Activated CD4-positive, alpha-beta T cell treated with anti-CD3 and anti-CD28 coated beads, Interleukin-2, amount 10 ng/mL, durations not matched to agents 24 days and 14 days (primary cell): ENCODE measurements around the gene SLC6A3. TPM values are rescaled to one million over a fixed set of nuclear protein-coding genes. Genes with fewer than 3 reads are reported as not detected.

Experiments
- DNase-seq: peaks from one replicate; pipeline ENCODE4 v3.0.0; 2022
- H3K27ac Mint-ChIP-seq: one replicate; pipeline ENCODE4 v1.8.0; 2022; ENCODE audit warnings: mild to moderate bottlenecking, mixed read lengths
- H3K27me3 Mint-ChIP-seq: one replicate; pipeline ENCODE4 v1.8.0; 2022; ENCODE audit warnings: mixed read lengths
- H3K36me3 Mint-ChIP-seq: one replicate; pipeline ENCODE4 v1.8.0; 2022; ENCODE audit warnings: low read depth, mild to moderate bottlenecking, mixed read lengths
- H3K4me1 Mint-ChIP-seq: one replicate; pipeline ENCODE4 v1.8.0; 2021; ENCODE audit warnings: mixed read lengths
- H3K4me3 Mint-ChIP-seq: one replicate; pipeline ENCODE4 v1.8.0; 2022; ENCODE audit warnings: mild to moderate bottlenecking, moderate library complexity, mixed read lengths
- H3K9me3 Mint-ChIP-seq: one replicate; pipeline ENCODE4 v1.8.0; 2021; ENCODE audit warnings: mixed read lengths
- intact Hi-C: fragments of 100-400 bp; cut with micrococcal nuclease; formaldehyde crosslinking; loops from one replicate; pipeline ENCODE4 v1.15.1; 2023
- total RNA-seq: library from RNA; stranded (reverse); gene quantifications from 2 replicates; pipeline ENCODE4 v1.2.3, GENCODE V29; 2022

SLC6A3 gene
- total RNA-seq, 1 donor from 2014 or later: not detected

GRCh38 chr5:1386274-1386717 is 58.9 kb downstream of the SLC6A3 start:
- Mint-ChIP-seq H3K4me1 (peaks cover 14% of the 10 kb centered on the region), H3K9me3 (peaks cover 5% of the 10 kb centered on the region), H3K4me3 (peak overlapping the region; percentile 97), H3K36me3 (no peaks in the 10 kb centered on the region), H3K27ac (peak overlapping the region; percentile 97), H3K27me3 (peaks cover 21% of the 10 kb centered on the region)
- peak; percentile 92 for DNase-seq
- intact Hi-C loops: loop anchor here (2.0 to 5.0 kb wide), 2 partner anchors 136 to 151 kb away; partner anchors contain the start of gene LPCAT1

GRCh38 chr5:1385395-1386273 is 59.6 kb downstream of the SLC6A3 start:
- peak overlapping the region; percentile 97 for H3K27ac Mint-ChIP-seq
- intact Hi-C loops: loop anchor here (2.0 to 5.0 kb wide), 3 partner anchors 41 to 151 kb away; partner anchors contain the start of genes CLPTM1L and LPCAT1
- H3K4me1 Mint-ChIP-seq: peaks cover 14% of the 10 kb centered on the region
- peak overlapping the region; percentile 97 for H3K4me3 Mint-ChIP-seq
- H3K9me3 Mint-ChIP-seq: peaks cover 5% of the 10 kb centered on the region
- no peaks in the 10 kb centered on the region for H3K36me3 Mint-ChIP-seq
- DNase-seq: peak; percentile 97
- peaks cover 21% of the 10 kb centered on the region for H3K27me3 Mint-ChIP-seq

DNA sequence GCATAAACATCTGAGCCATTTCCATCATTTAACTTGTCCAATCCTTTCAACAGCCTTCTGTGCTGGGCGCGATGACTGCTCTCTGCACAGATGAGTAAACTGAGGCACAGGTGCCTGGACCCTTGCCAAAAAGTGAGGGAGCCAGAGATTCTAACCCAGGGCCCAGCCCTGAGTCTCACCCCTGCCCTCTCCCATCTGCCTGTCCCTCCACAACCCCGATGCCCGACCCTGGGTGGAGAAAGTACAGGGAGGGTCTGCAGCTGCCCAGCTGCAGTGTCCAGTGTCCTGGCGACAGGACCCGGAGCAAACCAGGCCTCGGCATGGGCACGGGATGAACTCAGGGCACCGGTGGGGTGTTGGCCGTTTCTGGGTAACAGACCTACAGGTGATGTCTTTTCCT is 60.7 kb downstream of the SLC6A3 start:
- no peak overlapping the region for H3K27ac Mint-ChIP-seq
- H3K4me3 Mint-ChIP-seq: no peak overlapping the region
- H3K9me3 Mint-ChIP-seq: peaks cover 5% of the 10 kb centered on the region
- no peaks in the 10 kb centered on the region for H3K36me3 Mint-ChIP-seq
- peaks cover 16% of the 10 kb centered on the region for H3K4me1 Mint-ChIP-seq
- no peak for DNase-seq
- intact Hi-C loops: loop anchor here (2.0 kb wide), 1 partner anchor 40 kb away; the partner anchor contains the start of gene CLPTM1L
- H3K27me3 Mint-ChIP-seq: peaks cover 21% of the 10 kb centered on the region

- no peak overlapping the region for H3K4me3 Mint-ChIP-seq
- peaks cover 18% of the 10 kb centered on the region for H3K27me3 Mint-ChIP-seq
- H3K36me3 Mint-ChIP-seq: no peaks in the 10 kb centered on the region
- H3K4me1 Mint-ChIP-seq: peaks cover 16% of the 10 kb centered on the region
- intact Hi-C loops: loop anchor here (2.0 kb wide), 1 partner anchor 39 kb away; the partner anchor contains the start of gene CLPTM1L
- no peak overlapping the region for H3K27ac Mint-ChIP-seq
- DNase-seq: no peak
- H3K9me3 Mint-ChIP-seq: peaks cover 5% of the 10 kb centered on the region
Measured at GRCh38 chr5:1383886-1384401, 61.3 kb downstream of the SLC6A3 start.

DNA sequence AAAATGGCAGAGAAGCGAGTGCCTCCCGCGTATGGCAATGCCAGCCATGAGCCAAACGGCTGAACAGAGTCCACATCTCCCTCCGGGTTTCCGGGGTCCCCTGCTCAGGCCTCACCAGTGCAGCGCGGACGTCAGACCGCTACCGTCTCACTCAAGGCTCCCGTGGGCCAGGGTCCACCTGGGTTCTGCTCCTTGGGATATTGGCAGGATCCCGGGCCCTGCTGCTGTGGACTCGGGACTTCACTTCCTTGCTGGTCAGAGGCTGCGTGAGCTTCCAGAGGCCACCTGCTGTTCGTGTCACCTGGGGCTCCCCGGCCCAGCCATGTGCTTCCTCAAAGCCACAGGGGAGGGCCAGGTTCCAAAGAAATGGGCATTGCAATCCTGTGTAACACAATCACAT is 61.9 kb downstream of the SLC6A3 start:
- no peak for DNase-seq
- intact Hi-C loops: no loop called here
- no peaks in the 10 kb centered on the region for H3K36me3 Mint-ChIP-seq
- peaks cover 3% of the 10 kb centered on the region for H3K9me3 Mint-ChIP-seq
- H3K27ac Mint-ChIP-seq: no peak overlapping the region
- H3K4me3 Mint-ChIP-seq: no peak overlapping the region
- peaks cover 12% of the 10 kb centered on the region for H3K27me3 Mint-ChIP-seq
- peaks cover 16% of the 10 kb centered on the region for H3K4me1 Mint-ChIP-seq

- no peak overlapping the region for H3K4me3 Mint-ChIP-seq
- no peak overlapping the region for H3K27ac Mint-ChIP-seq
- no peak for DNase-seq
- H3K36me3 Mint-ChIP-seq: no peaks in the 10 kb centered on the region
- intact Hi-C loops: no loop called here
- peaks cover 16% of the 10 kb centered on the region for H3K4me1 Mint-ChIP-seq
- no peaks in the 10 kb centered on the region for H3K9me3 Mint-ChIP-seq
- peaks cover 5% of the 10 kb centered on the region for H3K27me3 Mint-ChIP-seq
Measured at GRCh38 chr5:1382248-1382700, 63.0 kb downstream of the SLC6A3 start.

DNA sequence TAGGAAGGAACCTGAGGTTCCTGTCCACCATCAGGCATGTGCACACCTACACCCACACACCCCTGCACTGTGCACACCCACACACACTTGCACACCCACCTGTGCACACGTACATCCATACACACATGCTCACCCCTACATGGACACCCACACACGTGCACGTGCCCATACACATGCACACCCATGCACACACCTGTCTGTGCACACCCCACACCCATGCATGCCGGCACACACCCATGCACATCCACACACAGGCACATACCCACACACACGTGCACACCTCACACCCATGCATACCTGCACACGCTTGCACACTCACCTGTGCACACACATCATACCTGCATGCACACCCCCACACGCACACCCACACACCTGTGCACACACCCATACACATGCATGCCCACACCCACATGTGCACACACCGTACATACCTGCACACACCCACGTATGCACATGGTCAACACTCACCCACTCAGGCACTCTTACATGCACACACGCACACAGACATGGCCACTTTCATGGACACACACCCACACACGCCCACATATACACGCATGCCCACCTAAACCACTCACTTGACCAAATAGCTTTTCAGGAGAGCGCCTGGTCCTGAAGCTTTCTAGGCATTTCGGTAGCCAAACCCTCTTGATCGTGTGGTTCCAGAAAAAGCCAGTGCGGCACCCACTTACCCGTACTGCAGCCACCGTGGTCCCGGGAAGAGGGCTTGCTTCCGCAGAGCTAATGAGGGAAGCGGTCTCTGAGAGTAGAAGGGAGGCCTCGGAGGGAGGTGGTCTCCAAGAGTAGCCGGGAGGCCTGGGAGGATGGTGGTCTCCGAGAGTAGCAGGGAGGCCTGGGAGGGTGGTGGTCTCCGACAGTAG is 63.6 kb downstream of the SLC6A3 start:
- Mint-ChIP-seq H3K36me3 (no peaks in the 10 kb centered on the region), H3K4me3 (no peak overlapping the region), H3K27ac (no peak overlapping the region), H3K27me3 (peaks cover under 1% of the 10 kb centered on the region), H3K4me1 (peaks cover 10% of the 10 kb centered on the region), H3K9me3 (no peaks in the 10 kb centered on the region)
- DNase-seq: no peak
- intact Hi-C loops: no loop called here

DNA sequence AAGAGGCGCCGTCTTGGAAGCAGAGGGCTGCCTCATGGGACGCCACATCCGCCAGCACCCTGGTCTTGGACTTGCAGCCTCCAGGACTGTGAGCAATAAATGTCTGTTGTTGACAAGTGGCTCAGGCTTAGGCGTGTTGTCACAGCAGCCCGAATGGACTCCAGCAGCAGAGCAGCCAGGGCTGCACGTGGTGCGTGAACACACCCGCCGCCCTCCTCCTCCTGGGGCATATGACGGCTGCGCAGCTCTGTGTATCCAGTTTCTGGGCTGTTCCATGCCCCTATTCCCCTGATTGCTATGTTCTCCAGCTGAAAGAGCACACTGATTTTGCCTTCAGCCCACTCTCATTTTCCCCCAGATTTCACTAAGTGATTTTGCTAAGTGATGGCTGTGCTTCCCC is 64.3 kb downstream of the SLC6A3 start:
- DNase-seq: no peak
- H3K4me3 Mint-ChIP-seq: no peak overlapping the region
- intact Hi-C loops: loop anchor here (1.0 kb wide), 2 partner anchors 260 to 264 kb away; no protein-coding TSS in a partner anchor
- no peaks in the 10 kb centered on the region for H3K36me3 Mint-ChIP-seq
- H3K27ac Mint-ChIP-seq: no peak overlapping the region
- no peaks in the 10 kb centered on the region for H3K27me3 Mint-ChIP-seq
- no peaks in the 10 kb centered on the region for H3K9me3 Mint-ChIP-seq
- H3K4me1 Mint-ChIP-seq: peaks cover 9% of the 10 kb centered on the region

DNA sequence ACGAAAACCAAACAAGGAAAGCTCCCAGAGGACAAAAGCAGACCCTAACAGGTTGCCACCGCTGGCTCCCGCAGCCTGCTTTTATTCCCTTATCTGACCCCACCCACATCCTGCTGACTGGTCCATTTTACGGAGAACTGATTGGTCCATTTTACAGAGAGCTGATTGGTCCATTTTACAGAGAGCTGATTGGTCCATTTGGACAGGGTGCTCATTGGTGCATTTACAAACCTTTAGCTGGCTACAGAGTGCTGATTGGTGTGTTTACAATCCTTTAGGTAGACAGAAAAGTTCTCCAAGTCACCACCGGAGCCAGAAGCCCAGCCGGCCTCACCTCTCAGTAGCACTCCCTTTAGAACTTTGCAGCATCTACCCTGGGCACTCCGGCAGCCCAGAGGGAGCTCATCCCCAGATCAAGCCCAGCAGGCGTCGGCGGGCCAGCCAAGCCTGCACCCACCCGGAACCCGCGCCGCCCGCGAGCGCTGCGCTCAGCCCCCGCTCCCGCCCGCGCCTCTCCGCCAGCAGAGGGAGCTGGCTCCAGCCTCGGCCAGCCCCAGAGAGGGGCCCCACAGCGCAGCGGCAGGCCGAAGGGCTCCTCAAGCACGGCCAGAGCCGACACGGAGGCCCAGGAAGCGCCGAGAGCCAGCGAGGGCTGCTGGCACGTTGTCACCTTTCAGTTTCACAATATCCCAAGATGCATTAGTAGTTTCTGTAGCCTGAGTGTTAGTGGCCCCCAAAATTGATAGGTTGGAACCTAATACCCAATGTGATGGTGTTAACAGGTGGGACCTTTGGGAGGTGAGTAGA is 65.0 kb downstream of the SLC6A3 start:
- Mint-ChIP-seq H3K27ac (no peak overlapping the region), H3K36me3 (no peaks in the 10 kb centered on the region), H3K4me1 (peaks cover 4% of the 10 kb centered on the region), H3K27me3 (peaks cover 3% of the 10 kb centered on the region), H3K9me3 (no peaks in the 10 kb centered on the region), H3K4me3 (peak overlapping the region; percentile 75)
- peak; percentile 89 for DNase-seq
- intact Hi-C loops: loop anchor here (1.0 kb wide), 2 partner anchors 261 to 265 kb away; no protein-coding TSS in a partner anchor

- Mint-ChIP-seq H3K27me3 (peaks cover 3% of the 10 kb centered on the region), H3K27ac (no peak overlapping the region), H3K9me3 (no peaks in the 10 kb centered on the region), H3K36me3 (no peaks in the 10 kb centered on the region), H3K4me3 (no peak overlapping the region), H3K4me1 (peaks cover 4% of the 10 kb centered on the region)
- intact Hi-C loops: no loop called here
- no peak for DNase-seq
Measured at GRCh38 chr5:1378866-1379659, 66.2 kb downstream of the SLC6A3 start.

DNA sequence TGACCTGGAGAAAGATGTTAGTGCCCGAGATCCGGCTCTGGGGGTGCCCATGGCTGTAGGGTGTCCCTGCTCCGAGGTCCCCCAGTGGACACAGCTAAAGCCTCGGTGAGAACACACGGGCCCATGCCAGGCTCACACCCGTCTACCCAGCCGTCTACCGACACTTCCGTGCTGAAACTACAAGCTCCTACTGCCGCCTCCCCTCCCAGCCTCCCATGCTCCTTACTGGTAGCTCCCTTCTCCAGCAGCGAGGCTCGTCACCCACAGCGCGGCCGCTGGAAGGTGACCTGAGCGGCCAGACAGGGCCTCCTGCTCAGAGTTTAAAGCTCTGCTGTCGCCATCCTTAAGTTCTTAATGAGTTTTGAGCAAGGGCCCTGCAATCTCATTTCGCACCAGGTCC is 67.1 kb downstream of the SLC6A3 start:
- Mint-ChIP-seq H3K4me1 (peaks cover 4% of the 10 kb centered on the region), H3K36me3 (no peaks in the 10 kb centered on the region), H3K27ac (no peak overlapping the region), H3K27me3 (peaks cover 3% of the 10 kb centered on the region), H3K9me3 (no peaks in the 10 kb centered on the region), H3K4me3 (no peak overlapping the region)
- no peak for DNase-seq
- intact Hi-C loops: no loop called here

- no peak overlapping the region for H3K4me3 Mint-ChIP-seq
- no peak overlapping the region for H3K27ac Mint-ChIP-seq
- H3K9me3 Mint-ChIP-seq: no peaks in the 10 kb centered on the region
- intact Hi-C loops: no loop called here
- H3K36me3 Mint-ChIP-seq: no peaks in the 10 kb centered on the region
- no peak for DNase-seq
- peaks cover 4% of the 10 kb centered on the region for H3K4me1 Mint-ChIP-seq
- H3K27me3 Mint-ChIP-seq: peaks cover 7% of the 10 kb centered on the region
Measured at GRCh38 chr5:1376981-1377380, 68.3 kb downstream of the SLC6A3 start.
